ENCODE measurements around the gene IQGAP2. TPM values are rescaled to one million over a fixed set of nuclear protein-coding genes. Genes with fewer than 3 reads are reported as not detected.
"Not testable (repeated sequence)": the region's sequence is repeated elsewhere in the genome, so short reads cannot be mapped to it uniquely, and the experiment has no call there.

The IQGAP2 gene
- total RNA-seq, 2 experiments from 2014 or later, result 50.0 to 51.6 TPM

DNA sequence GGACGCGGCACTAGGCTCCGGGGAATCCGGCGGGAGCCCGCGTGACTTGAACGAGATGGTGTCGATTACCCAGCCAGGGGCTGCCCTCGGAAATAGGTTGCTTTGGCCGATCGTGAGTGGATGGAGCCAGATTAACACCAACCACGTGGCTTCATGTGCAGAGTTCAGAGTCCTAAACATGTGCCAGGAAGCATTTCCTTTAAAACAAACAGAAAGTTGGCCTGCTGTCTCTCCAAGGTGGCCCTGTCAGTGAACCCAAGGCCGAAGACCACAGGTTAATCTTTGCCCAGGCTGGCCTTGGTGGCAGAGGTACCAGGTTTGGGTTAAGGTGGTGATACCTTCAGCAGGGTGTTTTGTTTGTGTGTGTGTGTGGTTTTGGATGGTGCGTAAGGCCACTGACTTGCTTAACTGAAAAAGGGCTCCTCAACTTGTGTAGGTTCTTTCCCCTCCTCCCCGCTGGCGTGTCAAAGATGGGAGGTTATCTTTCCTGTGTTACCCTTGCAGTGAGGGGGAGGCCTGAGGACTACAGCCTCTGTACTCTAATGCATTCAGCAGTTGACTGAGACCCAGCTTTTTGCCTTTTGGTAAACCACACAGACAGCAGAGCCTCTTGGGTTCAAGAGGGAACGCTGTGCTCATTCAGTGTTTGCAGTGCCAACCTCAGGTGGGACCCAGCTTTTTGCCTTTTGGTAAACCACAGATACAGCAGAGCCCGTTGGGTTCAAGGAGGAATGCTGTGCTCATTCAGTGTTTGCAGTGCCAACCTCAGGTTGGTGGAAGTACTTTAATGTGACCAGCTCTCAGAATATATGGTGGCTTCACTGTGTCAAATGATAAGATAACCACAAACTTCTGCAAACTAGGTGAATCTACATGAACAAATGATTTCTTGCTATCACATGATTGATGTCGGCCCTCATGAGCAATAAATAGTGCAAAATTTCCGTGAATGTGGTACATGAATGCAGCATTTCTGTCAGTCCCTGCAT is 1.4 kb downstream of the IQGAP2 start:
- POLR2A ChIA-PET, result interaction anchor here (0.6 to 3.9 kb wide), 10 partner anchors 10 to 209 kb away, joined by 3 to 57 read pairs (median 4); no protein-coding TSS in a partner anchor
- CTCF ChIA-PET, result interaction anchor here (0.8 to 2.4 kb wide), 13 partner anchors 12 to 370 kb away, joined by 3 to 31 read pairs (median 4); no protein-coding TSS in a partner anchor

DNA sequence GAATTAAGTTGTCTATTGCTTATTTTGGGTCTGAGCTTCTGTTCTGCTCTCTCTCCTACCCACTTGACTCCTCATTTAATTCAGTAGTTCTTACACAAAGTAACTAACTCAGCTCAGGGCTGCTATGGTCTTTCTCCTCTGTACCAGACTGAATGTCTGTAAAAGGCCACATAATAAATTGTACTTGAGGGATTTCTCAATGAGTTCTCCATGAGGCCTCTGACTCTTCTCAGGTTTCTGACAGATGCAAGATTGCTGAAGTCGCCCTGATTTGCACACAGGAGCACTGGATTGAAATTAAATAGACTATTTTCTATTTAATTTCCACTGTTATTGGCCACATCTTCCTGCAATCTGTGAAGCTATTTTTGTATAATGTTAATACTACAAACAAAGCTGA is 2.9 kb downstream of the IQGAP2 start:
- ChIA-PET CTCF (no interaction called here), POLR2A (no interaction called here)

DNA sequence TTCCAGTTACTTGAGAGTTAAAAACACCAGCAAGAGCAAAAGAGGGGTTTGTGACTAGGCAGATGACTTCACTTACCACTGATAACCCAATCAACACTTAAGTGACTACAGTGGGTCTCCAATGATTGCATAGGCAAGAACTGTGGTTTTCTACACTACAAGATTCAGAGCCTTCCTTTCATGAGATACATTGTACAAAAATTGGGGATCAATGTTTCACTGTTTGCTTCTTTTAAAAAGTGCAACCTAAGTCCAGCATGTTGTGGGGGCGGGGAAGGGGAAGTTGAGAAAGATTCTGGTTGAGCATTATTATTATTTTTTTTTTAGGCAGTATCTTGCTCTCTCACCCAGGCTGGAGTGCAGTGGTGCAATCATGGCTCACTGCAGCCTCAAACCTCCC is 3.6 kb downstream of the IQGAP2 start:
- POLR2A ChIA-PET, result no interaction called here

DNA sequence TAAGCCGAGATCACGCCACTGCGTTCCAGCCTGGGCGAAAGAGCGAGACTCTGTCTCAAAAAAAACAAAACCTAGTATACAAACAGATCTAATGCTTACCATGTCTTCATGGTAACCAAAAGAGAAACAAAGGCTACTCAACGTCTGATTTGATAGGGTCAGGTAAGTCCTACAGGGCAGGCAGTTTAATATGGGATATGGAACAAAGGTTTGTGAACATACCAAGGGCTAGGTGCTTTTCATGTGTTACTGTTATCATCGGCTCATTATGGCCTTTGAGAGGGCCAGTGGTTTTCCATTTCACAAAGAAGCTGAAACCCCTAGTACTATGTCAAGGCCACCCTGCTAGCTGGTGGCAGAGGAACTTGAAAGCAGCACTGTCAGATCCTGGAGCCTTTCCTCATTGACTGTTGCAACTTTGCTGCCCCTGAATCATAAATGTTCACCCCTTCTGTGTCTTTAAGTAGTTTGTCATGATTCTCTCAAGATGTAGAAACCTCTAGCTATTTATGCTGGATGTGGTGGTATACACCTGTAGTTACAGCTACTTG is 5.1 kb downstream of the IQGAP2 start:
- POLR2A ChIA-PET, result no interaction called here
- CTCF ChIA-PET, result no interaction called here

More for the DNA sequence above, 3.6 kb downstream of the IQGAP2 start:
- CTCF ChIA-PET, result interaction anchor here (0.6 to 1.0 kb wide), 2 partner anchors 10 to 69 kb away, joined by 3 read pairs; no protein-coding TSS in a partner anchor

DNA sequence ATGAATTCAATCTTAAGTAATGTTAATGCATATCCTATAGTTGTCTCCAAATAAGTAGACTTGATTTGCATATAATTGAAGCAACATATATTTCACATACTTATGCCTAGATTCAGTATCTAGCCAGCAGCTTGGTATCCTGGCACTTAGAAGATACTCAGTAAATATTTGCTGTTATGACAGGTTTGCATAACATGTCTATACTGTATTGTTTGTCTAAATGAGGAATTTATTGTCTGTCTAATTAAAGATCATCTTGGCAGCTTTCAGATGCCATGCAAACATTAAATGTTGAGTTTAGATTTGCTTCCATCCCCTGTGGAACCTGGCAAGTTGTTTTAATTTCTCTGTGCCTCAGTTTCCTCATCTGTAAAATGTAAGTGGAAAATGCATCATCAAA is 9.4 kb downstream of the IQGAP2 start:
- CTCF ChIA-PET, result no interaction called here
- POLR2A ChIA-PET, result no interaction called here

DNA sequence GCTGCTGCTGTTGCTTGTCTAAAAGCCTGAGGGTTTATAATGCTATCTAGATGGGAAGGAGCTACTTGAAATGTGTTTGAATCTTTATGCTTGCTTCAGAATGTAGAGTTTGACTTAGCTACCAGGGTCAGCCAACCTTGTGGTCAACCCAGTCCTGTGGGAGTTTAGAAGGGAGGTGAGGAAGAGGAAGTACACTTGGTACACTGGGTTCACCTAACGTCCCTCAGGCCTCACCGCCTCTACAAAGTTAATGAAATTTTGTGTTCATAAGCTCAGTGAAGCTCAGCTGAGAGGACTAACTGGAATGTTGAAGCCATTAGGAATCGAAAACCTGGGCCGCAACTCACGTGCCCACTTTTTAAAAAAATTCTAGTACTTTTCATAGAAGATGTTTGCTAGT is 10.7 kb downstream of the IQGAP2 start:
- ChIA-PET CTCF (interaction anchor here (1.2 kb wide), 1 partner anchor 133 kb away, joined by 3 read pairs; no protein-coding TSS in a partner anchor), POLR2A (no interaction called here)

DNA sequence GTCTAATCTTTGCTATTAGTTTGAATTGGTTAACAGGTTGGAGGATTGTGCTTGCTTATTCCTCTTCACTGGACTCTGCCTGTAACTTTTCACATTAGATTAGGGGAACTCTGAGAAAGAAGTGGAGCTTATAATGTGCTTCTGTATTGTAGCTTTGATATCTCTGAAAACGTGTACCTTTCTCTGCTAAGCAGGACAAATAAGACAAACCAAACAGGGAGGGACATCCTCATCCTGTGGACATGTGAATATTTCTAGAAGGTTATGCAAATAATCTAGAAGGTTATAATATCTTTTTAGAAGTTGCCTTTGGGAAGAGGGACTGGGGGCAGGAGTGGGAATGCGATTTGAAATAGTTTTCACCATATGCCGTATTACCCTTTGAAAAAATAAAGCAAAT is 11.7 kb downstream of the IQGAP2 start:
- CTCF ChIA-PET, result interaction anchor here (0.6 kb wide), 1 partner anchor 17 kb away, joined by 3 read pairs; no protein-coding TSS in a partner anchor
- POLR2A ChIA-PET, result no interaction called here

DNA sequence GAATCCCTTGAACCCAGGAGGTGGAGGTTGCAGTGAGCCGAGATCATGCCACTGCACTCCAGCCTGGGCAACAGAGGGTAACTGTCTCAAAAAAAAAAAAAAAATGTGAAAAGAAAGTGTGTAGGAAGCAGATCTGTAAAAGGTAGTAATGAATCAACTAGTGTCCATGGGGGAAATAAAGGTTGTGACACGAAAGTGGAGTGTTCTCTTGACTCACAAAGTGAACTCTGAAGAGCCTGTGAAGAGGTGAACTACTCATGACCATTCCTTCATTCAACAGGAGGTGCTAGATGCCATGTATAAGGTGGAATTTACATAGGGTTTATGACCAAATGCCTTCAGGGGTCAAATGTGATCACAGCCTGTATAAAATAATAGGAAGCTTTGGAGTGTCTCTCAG is 12.8 kb downstream of the IQGAP2 start:
- ChIA-PET CTCF (interaction anchor here (0.8 to 1.3 kb wide), 3 partner anchors 27 to 127 kb away, joined by 3 read pairs; no protein-coding TSS in a partner anchor), POLR2A (interaction anchor here (0.9 kb wide), 1 partner anchor 11 kb away, joined by 3 read pairs; no protein-coding TSS in a partner anchor)

DNA sequence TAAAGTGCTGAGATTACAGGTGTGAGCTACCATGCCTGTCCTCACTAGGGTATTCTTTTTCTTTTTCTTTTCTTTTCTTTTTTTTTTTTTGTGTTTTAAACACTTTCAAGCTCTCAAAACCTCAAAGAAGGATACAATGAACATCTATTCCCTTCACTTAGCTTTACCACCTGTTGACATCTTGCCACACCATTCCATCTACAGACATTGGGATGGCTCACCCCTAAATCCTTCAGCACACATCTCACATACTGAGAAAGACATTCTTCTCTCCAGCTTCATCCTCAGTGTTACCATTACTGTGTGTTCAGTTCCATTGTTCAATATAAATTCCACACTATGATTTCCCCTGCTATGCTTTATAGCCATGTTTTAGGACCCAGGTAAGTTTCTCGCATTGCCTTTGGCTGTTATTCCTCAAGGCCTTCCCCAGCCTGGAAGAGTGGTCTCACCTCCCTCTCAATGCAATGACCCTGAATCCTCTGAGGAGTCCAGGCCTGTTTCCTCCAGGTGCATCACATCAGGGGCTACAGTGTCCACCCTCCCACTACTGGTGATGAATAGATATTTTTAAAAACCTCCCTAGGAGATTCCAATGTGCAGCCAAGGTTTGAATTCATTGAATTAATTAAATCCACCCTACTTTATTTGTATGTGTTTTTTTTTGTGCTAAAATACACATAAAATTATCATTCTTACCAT is 16.7 kb downstream of the IQGAP2 start:
- CTCF ChIA-PET, result no interaction called here
- POLR2A ChIA-PET, result no interaction called here

DNA sequence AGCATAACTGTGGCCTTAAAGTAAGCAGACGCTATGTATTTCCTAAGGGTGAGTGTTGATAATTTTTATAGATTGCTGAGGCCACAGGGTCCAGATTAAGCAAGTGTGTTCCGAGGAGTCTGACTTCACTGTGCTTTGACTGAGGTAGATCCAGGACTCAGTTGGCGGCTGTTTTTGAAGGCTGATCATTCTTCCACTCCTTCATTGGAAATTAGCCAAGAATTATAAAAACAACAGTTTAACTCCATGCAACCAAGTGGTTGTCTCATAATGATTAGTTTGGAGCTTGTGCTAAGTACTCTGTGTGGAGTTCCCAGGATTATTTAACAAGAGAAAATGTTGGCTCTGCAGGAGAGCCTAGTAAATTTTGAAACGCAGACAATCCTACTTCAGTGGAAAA is 19.1 kb downstream of the IQGAP2 start:
- CTCF ChIA-PET, result interaction anchor here (0.9 kb wide), 1 partner anchor 26 kb away, joined by 3 read pairs; no protein-coding TSS in a partner anchor
- POLR2A ChIA-PET, result no interaction called here

DNA sequence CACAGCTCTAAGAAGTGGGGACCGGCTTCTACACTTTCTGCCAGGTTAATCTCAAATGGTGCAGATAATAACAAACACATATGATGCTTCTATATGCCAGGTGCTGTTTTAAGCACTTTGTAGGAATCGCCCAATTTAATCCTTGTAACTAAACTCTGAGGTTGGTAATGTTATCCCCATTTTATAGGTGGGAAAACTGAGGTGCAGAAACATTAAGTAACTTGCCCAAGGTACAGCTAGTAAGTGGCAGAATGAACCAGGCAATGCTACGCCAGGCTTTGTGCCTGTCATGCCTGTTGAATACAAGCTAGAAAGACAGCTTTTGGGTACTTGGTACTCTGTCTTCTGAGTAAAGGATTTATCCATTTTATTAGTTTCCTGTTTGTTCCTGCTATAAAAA is 19.7 kb downstream of the IQGAP2 start:
- POLR2A ChIA-PET, result no interaction called here

DNA sequence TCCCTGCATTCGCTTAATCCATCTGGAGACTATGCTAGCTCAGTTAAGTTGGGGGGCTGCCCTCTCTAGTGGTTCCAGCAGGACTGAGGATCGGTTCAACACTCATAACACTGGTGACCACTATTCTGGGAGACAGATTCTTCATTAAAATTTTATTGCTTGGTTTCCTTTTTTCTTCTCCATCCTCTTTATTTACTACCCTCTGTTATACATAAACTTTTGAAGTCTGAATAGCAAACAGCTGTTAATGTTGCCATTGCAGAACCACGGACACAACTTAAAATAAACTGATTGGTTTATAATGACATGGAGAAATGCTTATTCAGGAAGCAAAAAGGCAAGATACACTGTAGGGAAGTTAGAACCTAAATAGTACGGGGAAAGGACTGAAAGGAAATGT is 22.1 kb downstream of the IQGAP2 start:
- POLR2A ChIA-PET, result no interaction called here
- CTCF ChIA-PET, result no interaction called here

More for the DNA sequence above, 19.7 kb downstream of the IQGAP2 start:
- CTCF ChIA-PET, result interaction anchor here (0.9 kb wide), 1 partner anchor 25 kb away, joined by 3 read pairs; no protein-coding TSS in a partner anchor

DNA sequence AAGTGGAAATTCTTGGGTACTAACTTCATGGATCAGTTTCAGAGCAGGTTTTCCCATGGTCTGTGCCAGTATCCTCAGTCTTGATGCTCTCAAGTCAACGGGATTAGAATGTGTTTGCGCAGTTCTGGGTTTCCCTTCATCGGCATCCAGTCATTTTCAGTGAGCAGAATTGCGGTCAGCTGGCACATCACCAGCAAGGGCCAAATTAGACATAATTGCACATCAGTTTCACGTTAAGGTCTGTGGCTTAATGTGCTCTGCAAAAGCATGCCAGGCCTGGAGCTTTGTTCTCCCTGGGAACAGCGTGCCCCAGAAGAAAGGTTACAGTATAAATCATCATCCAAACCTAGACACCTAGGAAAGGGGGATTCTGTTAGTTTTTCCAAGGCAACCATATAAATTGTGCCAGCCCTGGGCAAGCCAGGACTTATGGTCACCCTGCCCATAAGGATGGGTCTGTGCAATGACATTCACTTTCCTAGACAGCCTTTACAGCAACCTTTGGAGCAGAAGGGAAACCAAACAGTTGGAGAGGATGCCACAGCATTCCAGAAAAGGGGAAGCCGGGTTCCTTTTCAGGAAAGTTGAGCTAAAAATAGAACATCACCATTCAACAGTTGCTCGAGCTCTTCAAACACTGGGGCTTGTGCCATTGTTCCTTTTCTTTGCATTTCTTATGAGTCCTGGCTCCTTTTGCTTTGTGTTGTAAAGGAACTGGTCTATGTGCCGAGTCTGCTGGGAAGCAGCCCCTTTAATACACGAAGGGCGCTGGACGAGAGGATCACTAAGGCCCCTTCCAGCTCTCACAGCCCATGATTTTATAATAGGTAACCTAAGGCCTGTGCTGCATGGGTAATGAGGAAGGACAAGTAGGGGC is 23.1 kb downstream of the IQGAP2 start:
- ChIA-PET POLR2A (no interaction called here), CTCF (no interaction called here)

DNA sequence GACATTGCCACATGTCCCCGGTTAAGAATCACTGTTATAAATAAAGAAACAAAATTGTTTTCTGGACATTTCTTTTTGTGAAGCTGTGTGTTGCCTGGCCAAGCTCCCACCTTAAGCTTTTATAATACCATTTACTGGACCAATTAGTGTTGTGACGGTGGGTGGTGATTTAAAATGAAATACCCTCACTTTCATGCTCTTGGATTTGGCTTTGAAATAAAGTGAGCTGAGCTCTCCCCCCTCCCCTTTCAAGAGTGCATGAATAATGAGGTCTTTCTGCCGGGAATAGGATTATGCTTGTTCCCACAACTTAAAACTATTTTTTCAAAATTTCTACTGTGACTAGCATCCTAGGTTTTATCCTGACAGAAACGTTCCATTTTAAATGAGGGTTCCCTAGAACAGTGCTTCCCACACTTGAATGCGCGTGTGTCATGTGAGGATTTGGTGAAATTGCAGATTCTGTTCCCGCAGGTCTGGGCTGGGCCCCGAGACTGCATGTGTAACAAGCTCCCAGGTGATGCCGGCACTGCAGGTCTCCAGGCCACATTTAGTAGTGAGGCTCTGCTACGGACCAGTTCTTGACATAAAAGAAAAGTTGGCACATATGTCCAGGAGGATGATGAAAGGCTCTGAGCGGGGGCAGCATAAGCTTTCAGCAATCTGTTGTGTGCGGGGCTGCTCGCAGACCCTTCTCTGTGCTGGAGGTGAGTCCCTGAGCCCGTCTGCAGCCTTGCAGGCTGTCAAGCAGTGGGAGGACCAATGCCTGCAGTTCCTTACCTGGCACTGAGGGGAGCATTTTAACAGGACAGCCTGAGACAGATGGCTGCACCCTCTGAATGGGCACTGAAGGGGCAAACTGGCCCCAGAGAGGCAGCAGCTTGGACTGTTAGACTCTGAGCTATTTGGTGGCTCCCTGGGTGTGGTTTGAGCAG is 24.4 kb downstream of the IQGAP2 start:
- ChIA-PET CTCF (interaction anchor here (1.0 kb wide), 1 partner anchor 24 kb away, joined by 3 read pairs; no protein-coding TSS in a partner anchor), POLR2A (interaction anchor here (0.5 kb wide), 1 partner anchor 403 kb away, joined by 4 read pairs; no protein-coding TSS in a partner anchor)

DNA sequence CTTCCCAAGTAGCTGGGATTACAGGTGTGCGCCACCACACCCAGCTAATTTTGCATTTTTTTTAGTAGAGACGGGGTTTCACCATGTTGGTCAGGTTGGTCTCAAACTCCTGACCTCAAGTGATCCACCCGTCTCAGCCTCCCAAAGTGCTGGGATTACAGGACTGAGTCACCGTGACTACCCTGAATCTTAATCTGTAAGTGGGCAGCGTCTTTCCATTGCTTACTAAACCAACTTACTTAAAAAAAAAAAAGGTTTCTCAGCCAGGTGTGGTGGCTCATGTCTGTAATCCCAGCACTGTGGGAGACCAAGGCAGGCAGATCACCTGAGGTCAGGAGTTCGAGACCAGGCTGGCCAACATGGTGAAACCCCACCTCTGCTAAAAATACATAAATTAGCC is 25.5 kb downstream of the IQGAP2 start:
- CTCF ChIA-PET, result interaction anchor here (0.7 kb wide), 1 partner anchor 173 kb away, joined by 3 read pairs; no protein-coding TSS in a partner anchor
- POLR2A ChIA-PET, result not testable (repeated sequence)

DNA sequence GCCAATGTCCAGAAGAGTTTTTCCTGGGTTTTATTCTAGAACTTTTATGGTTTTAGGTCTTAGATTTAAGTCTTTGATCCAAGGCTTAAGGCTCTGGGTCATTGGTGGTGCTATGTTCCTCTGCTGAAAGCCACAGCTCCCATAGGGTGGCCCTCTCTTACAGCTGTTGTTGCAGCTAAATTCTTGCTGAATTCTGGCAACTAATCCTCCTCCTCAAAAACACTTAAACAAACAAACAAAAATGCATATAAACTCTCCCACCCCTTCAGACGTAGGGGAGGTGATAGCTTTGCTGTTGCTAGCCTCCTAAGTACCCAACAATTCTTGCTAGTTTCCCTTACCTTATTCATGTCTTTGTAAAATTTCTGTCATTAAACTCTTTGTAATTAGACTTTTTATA is 30.2 kb downstream of the IQGAP2 start:
- POLR2A ChIA-PET, result no interaction called here

DNA sequence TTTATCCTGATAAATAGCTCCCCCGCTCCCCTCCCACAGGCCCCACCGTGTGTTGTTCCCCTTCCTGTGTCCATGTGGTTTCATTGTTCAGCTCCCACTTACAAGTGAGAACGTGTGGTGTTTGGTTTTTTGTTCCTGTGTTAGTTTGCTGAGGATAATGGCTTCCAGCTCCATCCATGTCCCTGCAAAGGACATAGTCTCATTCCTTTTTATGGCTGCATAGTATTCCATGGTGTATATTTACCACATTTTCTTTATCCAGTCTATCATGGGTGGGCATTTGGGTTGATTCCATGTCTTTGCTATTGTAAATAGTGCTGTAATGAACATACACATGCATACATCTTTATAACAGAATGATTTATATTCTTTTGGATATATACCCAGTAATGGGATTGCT is 34.4 kb downstream of the IQGAP2 start:
- POLR2A ChIA-PET, CTCF ChIA-PET: not testable (repeated sequence)

More for the DNA sequence above, 30.2 kb downstream of the IQGAP2 start:
- CTCF ChIA-PET, result no interaction called here

DNA sequence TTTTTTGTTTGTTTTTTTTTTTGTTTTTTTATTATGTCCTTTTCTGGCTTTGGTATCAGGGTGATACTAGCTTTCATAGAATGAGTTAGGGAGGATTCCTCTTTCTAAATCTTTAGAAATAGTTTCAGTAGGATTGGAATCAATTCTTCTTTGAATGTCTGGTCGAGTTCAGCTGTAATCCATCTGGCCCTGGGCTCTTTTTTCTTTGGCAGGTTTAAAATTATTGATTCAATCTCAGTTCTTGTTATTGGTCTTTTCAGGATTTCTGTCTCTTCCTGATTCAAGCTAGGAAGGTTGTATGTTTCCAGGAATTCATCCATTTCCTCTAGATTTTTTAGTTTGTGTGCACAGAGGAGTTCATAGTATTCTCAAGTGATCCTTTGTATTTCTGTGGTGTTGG is 34.9 kb downstream of the IQGAP2 start:
- CTCF ChIA-PET, result interaction anchor here (0.7 kb wide), 1 partner anchor 36 kb away, joined by 5 read pairs; no protein-coding TSS in a partner anchor
- POLR2A ChIA-PET, result no interaction called here

Data from activated CD8-positive, alpha-beta memory T cell treated with anti-CD3 and anti-CD28 coated beads for 36 hours (primary cell).